DOHH2 (cell line): ENCODE data around the gene DNTT.

ENCODE experiments used
- H3F3A ChIP-seq: fragments of 200-600 bp; sonication (generic), shearing (Covaris generic); 2 replicates; pipeline ENCODE4 v1.6.0; 2016; ENCODE audit warnings: antibody characterized with exemption, mild to moderate bottlenecking; ENCODE audit not compliant: control insufficient read depth, insufficient read depth
- H3K27ac ChIP-seq: fragments of 200-600 bp; sonication (generic); 2 replicates; pipeline ENCODE4 v1.5.1; 2014; ENCODE audit warnings: low read depth, mild to moderate bottlenecking, low read length, moderate library complexity
- H3K27me3 ChIP-seq: fragments of 200-600 bp; sonication (generic); 2 replicates; pipeline ENCODE4 v1.6.1; 2014; ENCODE audit warnings: mild to moderate bottlenecking, low read length, mixed read lengths; ENCODE audit not compliant: control insufficient read depth
- H3K36me3 ChIP-seq: fragments of 200-600 bp; sonication (generic); 2 replicates; pipeline ENCODE4 v1.6.1; 2014; ENCODE audit warnings: mild to moderate bottlenecking, low read length, moderate library complexity, mixed read lengths; ENCODE audit not compliant: control insufficient read depth
- H3K4me1 ChIP-seq: fragments of 200-600 bp; sonication (generic); 2 replicates; pipeline ENCODE4 v1.6.1; 2014; ENCODE audit warnings: mild to moderate bottlenecking, low read length, mixed read lengths; ENCODE audit not compliant: control insufficient read depth
- H3K4me2 ChIP-seq: fragments of 200-600 bp; sonication (generic); 2 replicates; pipeline ENCODE4 v1.6.0; 2014; ENCODE audit warnings: mild to moderate bottlenecking, low read length, moderate library complexity
- H3K4me3 ChIP-seq: fragments of 200-600 bp; sonication (generic); 2 replicates; pipeline ENCODE4 v1.5.1; 2014; ENCODE audit warnings: mild to moderate bottlenecking, low read length, mixed read lengths
- H3K79me2 ChIP-seq: fragments of 200-600 bp; sonication (generic); 2 replicates; pipeline ENCODE4 v1.6.1; 2014; ENCODE audit warnings: mild to moderate bottlenecking, low read length, mixed read lengths; ENCODE audit not compliant: control insufficient read depth
- H3K9me2 ChIP-seq: fragments of 200-600 bp; sonication (generic); replicated peaks from 2 replicates; pipeline ENCODE4 v1.6.1; 2014; ENCODE audit warnings: mild to moderate bottlenecking, low read length, mixed read lengths; ENCODE audit not compliant: control insufficient read depth
- H3K9me3 ChIP-seq: fragments of 200-600 bp; sonication (generic); 2 replicates; pipeline ENCODE4 v1.6.1; 2014; ENCODE audit warnings: antibody characterized with exemption, low read length, mixed read lengths; ENCODE audit not compliant: control insufficient read depth, insufficient read depth
- H4K20me1 ChIP-seq: fragments of 200-600 bp; sonication (generic); 2 replicates; pipeline ENCODE4 v1.6.0; 2014; ENCODE audit warnings: low read depth, mild to moderate bottlenecking, antibody characterized with exemption, low read length, moderate library complexity; ENCODE audit not compliant: control insufficient read depth, insufficient read depth
- EZH2phosphoT487 ChIP-seq: fragments of 200-600 bp; sonication (generic); IDR thresholded peaks from 2 replicates; pipeline ENCODE4 v1.6.1; 2017; ENCODE audit warnings: borderline replicate concordance, mild to moderate bottlenecking, antibody characterized with exemption, low read length, moderate library complexity, mixed read lengths
- TF ChIP-seq, protein P1 (sequence below): fragments of 200-600 bp; sonication (generic); IDR thresholded peaks from one replicate; pipeline ENCODE4 v1.5.1; 2014; ENCODE audit warnings: antibody characterized with exemption, mild to moderate bottlenecking, low read depth, low read length; ENCODE audit not compliant: poor library complexity, severe bottlenecking

DNTT gene

DNA sequence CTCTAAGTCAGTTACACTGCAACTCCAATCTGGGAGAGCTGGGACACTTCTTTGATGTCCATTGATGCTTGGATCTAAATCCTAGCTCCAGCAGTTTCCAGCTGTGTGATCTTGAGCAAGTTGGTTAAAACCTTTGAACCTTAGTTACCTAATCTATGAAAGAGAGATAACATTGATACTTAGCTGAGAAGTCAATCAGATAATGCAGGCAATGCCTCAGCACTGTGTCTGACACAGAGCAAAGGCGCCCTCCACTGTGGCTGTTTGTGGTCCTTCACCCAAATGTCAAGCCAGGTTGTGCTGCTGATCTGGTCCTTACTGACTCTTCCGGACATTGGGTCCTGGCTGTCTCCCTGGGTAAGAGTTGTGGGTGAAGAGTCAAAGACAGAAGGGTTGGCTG lies 20.2 kb downstream of the DNTT start:
- Histone ChIP-seq H3K36me3 (no peaks in the 10 kb centered on the region), H4K20me1 (no peaks in the 10 kb centered on the region), H3K27ac (no peak overlapping the region), H3F3A (no peaks in the 10 kb centered on the region), H3K27me3 (no peaks in the 10 kb centered on the region), H3K4me2 (no peak overlapping the region), H3K79me2 (no peaks in the 10 kb centered on the region), H3K9me3 (no peaks in the 10 kb centered on the region), H3K4me3 (no peak overlapping the region), H3K9me2 (no peaks in the 10 kb centered on the region), H3K4me1 (peaks cover 6% of the 10 kb centered on the region)
- TF ChIP-seq, protein P1, sequence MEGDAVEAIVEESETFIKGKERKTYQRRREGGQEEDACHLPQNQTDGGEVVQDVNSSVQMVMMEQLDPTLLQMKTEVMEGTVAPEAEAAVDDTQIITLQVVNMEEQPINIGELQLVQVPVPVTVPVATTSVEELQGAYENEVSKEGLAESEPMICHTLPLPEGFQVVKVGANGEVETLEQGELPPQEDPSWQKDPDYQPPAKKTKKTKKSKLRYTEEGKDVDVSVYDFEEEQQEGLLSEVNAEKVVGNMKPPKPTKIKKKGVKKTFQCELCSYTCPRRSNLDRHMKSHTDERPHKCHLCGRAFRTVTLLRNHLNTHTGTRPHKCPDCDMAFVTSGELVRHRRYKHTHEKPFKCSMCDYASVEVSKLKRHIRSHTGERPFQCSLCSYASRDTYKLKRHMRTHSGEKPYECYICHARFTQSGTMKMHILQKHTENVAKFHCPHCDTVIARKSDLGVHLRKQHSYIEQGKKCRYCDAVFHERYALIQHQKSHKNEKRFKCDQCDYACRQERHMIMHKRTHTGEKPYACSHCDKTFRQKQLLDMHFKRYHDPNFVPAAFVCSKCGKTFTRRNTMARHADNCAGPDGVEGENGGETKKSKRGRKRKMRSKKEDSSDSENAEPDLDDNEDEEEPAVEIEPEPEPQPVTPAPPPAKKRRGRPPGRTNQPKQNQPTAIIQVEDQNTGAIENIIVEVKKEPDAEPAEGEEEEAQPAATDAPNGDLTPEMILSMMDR: no peak
- TF ChIP-seq EZH2phosphoT487: no peak

DNA sequence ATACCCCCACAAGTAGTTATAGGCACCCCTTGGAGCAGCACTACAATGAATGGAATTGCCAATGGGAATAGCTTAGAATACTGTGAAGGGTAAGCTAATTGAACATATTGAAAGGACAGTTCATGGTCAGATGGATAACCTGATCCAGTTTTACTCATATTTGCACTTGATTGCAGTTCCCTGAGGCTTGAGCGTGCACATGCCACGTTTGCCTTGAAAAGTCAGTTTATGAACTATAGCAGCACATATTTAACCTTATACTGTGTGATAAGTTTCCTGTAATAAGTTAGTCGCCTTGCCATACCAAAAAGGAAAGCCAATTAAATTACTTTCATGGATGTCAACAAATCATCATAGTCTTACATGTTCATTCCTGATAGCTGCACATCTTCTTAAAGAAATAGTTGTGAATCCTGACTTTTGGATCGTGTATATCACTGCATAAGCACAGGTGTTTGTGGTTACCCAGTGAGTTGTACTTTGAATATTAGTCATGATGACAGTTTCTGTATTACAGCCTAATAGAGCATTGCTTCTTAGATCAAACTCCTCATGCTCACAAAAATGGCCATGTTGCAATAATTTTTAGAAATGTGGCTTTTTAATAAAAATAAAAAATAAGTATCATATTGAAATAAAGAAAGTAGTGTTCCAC lies 21.6 kb downstream of the DNTT start:
- H3K4me1 ChIP-seq: no peaks in the 10 kb centered on the region
- H3K9me3 ChIP-seq: no peaks in the 10 kb centered on the region
- H3K36me3 ChIP-seq: no peaks in the 10 kb centered on the region
- H3K4me3 ChIP-seq: no peak overlapping the region
- no peaks in the 10 kb centered on the region for H4K20me1 ChIP-seq
- H3K27ac ChIP-seq: no peak overlapping the region
- no peaks in the 10 kb centered on the region for H3K9me2 ChIP-seq
- TF ChIP-seq, protein P1: no peak
- no peak for TF ChIP-seq EZH2phosphoT487
- no peaks in the 10 kb centered on the region for H3K79me2 ChIP-seq
- H3F3A ChIP-seq: no peaks in the 10 kb centered on the region
- no peaks in the 10 kb centered on the region for H3K27me3 ChIP-seq
- no peak overlapping the region for H3K4me2 ChIP-seq

DNA sequence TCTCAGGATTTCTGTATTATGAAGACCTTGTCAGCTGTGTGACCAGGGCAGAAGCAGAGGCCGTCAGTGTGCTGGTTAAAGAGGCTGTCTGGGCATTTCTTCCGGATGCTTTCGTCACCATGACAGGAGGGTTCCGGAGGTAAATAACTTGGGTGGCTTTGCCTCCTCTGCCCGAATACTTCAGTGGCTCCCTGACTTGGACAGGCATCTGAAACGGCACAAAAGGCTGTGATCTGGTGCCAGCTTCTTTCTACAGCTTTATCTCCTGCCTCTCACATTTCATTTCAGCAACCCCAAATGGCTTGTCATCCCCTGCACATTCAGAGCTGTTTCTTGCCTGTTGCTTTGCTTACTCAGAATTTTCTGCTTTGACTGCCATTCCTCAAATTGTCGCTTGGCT lies 23.2 kb downstream of the DNTT start:
- Histone ChIP-seq H3K4me2 (no peak overlapping the region), H3K36me3 (no peaks in the 10 kb centered on the region), H3K9me2 (no peaks in the 10 kb centered on the region), H3K27ac (no peak overlapping the region), H3K9me3 (no peaks in the 10 kb centered on the region), H3F3A (no peaks in the 10 kb centered on the region), H3K79me2 (no peaks in the 10 kb centered on the region), H3K4me1 (peaks cover 2% of the 10 kb centered on the region), H4K20me1 (no peaks in the 10 kb centered on the region), H3K4me3 (no peak overlapping the region), H3K27me3 (no peaks in the 10 kb centered on the region)
- no peak for TF ChIP-seq EZH2phosphoT487
- TF ChIP-seq, protein P1: no peak
